ENCODE data around the gene CNOT1.
A peak's percentile ranks its signal among the peaks of the same experiment; 100 is the strongest.

CNOT1 gene

GRCh38 chr16:58503863-58504688, 125.5 kb downstream of the CNOT1 start:
- Histone ChIP-seq H3K4me3 (no peak overlapping the region), H3K9me3 (no peaks in the 10 kb centered on the region), H3K36me3 (no peaks in the 10 kb centered on the region), H3K27ac (no peak overlapping the region), H3K4me2 (no peak overlapping the region), H3K27me3 (peaks cover 34% of the 10 kb centered on the region), H3K4me1 (peaks cover 40% of the 10 kb centered on the region), H3K9ac (no peak overlapping the region), H4K20me1 (no peaks in the 10 kb centered on the region)
- TF ChIP-seq Cebpa-rat (IDR thresholded peaks at IDR 0.05): no peak

- no peaks in the 10 kb centered on the region for H3K36me3 ChIP-seq
- H3K4me3 ChIP-seq: no peak overlapping the region
- H3K27me3 ChIP-seq: peaks cover 34% of the 10 kb centered on the region
- H3K4me1 ChIP-seq: peaks cover 41% of the 10 kb centered on the region
- H3K9ac ChIP-seq: no peak overlapping the region
- no peaks in the 10 kb centered on the region for H3K9me3 ChIP-seq
- H3K4me2 ChIP-seq: no peak overlapping the region
- H4K20me1 ChIP-seq: no peaks in the 10 kb centered on the region
- no peak overlapping the region for H3K27ac ChIP-seq
- no peak for TF ChIP-seq Cebpa-rat (IDR thresholded peaks at IDR 0.05)
Observed at GRCh38 chr16:58503166-58503862, 126.3 kb downstream of the CNOT1 start.

GRCh38 chr16:58502217-58502921, 127.3 kb downstream of the CNOT1 start:
- Histone ChIP-seq H3K27me3 (peaks cover 34% of the 10 kb centered on the region), H3K9ac (no peak overlapping the region), H4K20me1 (no peaks in the 10 kb centered on the region), H3K4me2 (peak overlapping the region; percentile 81), H3K4me3 (no peak overlapping the region), H3K36me3 (no peaks in the 10 kb centered on the region), H3K27ac (no peak overlapping the region), H3K9me3 (no peaks in the 10 kb centered on the region), H3K4me1 (peaks cover 39% of the 10 kb centered on the region)
- TF ChIP-seq Cebpa-rat (IDR thresholded peaks at IDR 0.05): no peak

- H3K4me3 ChIP-seq: peak overlapping the region; percentile 62
- H3K9ac ChIP-seq: peak overlapping the region; percentile 10; the same call in 1 of the 2 replicates
- H3K4me2 ChIP-seq: peak overlapping the region; percentile 81
Observed at GRCh38 chr16:58501242-58502131, 128.1 kb downstream of the CNOT1 start.

GRCh38 chr16:58500430-58501241, 129.0 kb downstream of the CNOT1 start:
- H3K36me3 ChIP-seq: no peaks in the 10 kb centered on the region
- H3K9ac ChIP-seq: 0 out of 2 replicates have a peak overlapping the region, but pooled peaks have one; percentile 10
- peak overlapping the region; percentile 62 for H3K4me3 ChIP-seq
- peaks cover 34% of the 10 kb centered on the region for H3K27me3 ChIP-seq
- TF ChIP-seq Cebpa-rat (IDR thresholded peaks at IDR 0.05): no peak
- no peak overlapping the region for H3K27ac ChIP-seq
- no peaks in the 10 kb centered on the region for H3K9me3 ChIP-seq
- H3K4me1 ChIP-seq: peaks cover 43% of the 10 kb centered on the region
- H3K4me2 ChIP-seq: peak overlapping the region; percentile 81
- H4K20me1 ChIP-seq: no peaks in the 10 kb centered on the region

More at GRCh38 chr16:58501242-58502131, 128.1 kb downstream of the CNOT1 start:
- no peak for TF ChIP-seq Cebpa-rat (IDR thresholded peaks at IDR 0.05)
- peaks cover 34% of the 10 kb centered on the region for H3K27me3 ChIP-seq
- no peaks in the 10 kb centered on the region for H3K9me3 ChIP-seq
- no peak overlapping the region for H3K27ac ChIP-seq
- peaks cover 34% of the 10 kb centered on the region for H3K4me1 ChIP-seq
- no peaks in the 10 kb centered on the region for H3K36me3 ChIP-seq
- H4K20me1 ChIP-seq: no peaks in the 10 kb centered on the region

- Histone ChIP-seq H3K4me2 (peak within 1 kb of the TSS; percentile 81), H3K36me3 (no peaks in the 10 kb centered on the region), H3K9me3 (no peaks in the 10 kb centered on the region), H3K4me3 (peak within 1 kb of the TSS; percentile 62), H3K4me1 (peaks cover 51% of the 10 kb centered on the region), H3K27ac (no peak within 1 kb of the TSS), H4K20me1 (no peaks in the 10 kb centered on the region), H3K9ac (no peak within 1 kb of the TSS), H3K27me3 (peaks cover 34% of the 10 kb centered on the region)
- no peak for TF ChIP-seq Cebpa-rat (IDR thresholded peaks at IDR 0.05)
Observed at GRCh38 chr16:58499615-58500351, 129.8 kb downstream of the CNOT1 start, which contains the start of gene NDRG4. Gene NDRG4, plus strand, starts transcription at chr16:58500143. Its CDS starts 106 bp downstream, at chr16:58500249.

GRCh38 chr16:58499092-58499511, 130.5 kb downstream of the CNOT1 start:
- Histone ChIP-seq H4K20me1 (no peaks in the 10 kb centered on the region), H3K27ac (no peak overlapping the region), H3K4me1 (peaks cover 58% of the 10 kb centered on the region), H3K36me3 (no peaks in the 10 kb centered on the region), H3K9me3 (no peaks in the 10 kb centered on the region), H3K27me3 (peaks cover 34% of the 10 kb centered on the region), H3K4me2 (no peak overlapping the region), H3K4me3 (no peak overlapping the region), H3K9ac (no peak overlapping the region)
- no peak for TF ChIP-seq Cebpa-rat (IDR thresholded peaks at IDR 0.05)
